ENCODE data around the gene TIMM44. TPM values are rescaled to one million over a fixed set of nuclear protein-coding genes. Genes with fewer than 3 reads are reported as not detected.
"Not testable (repeated sequence)": the region's sequence is repeated elsewhere in the genome, so short reads cannot be mapped to it uniquely, and the experiment has no call there.

The TIMM44 gene
- polyA plus RNA-seq, 1 of the 3 experiments (the other 2 are of a cell fraction), result 49.7 TPM

GRCh38 chr19:7918062-7918614, 25.3 kb downstream of the TIMM44 start:
- peak; percentile 13 for TF ChIP-seq CTCF (IDR thresholded peaks at IDR 0.05)

GRCh38 chr19:7917267-7918061, 26.0 kb downstream of the TIMM44 start:
- Histone ChIP-seq H3K79me2 (ENCODE audit: insufficient read depth) (peaks cover 15% of the 10 kb centered on the region; the same call in 1 of the 2 replicates), H3K4me3 (ENCODE audit: low read depth in 2 of 2, low read length in 1 of 2) (peak overlapping the region in 1 of 2 experiments; percentile 43; a peak in 2 of 4 replicates), H3K4me1 (ENCODE audit: control insufficient read depth in 1 of 2, insufficient read depth in 2 of 2, low read depth in 1 of 2, low read length in 1 of 2) (peaks cover 10 to 29% of the 10 kb centered on the region in 2 experiments; a peak in 2 of 4 replicates), H4K20me1 (ENCODE audit: insufficient read depth) (peaks cover 12% of the 10 kb centered on the region), H3K36me3 (replicated peaks in 1 of 2; ENCODE audit: control insufficient read depth in 1 of 2, insufficient read depth in 2 of 2, low read length in 1 of 2) (peaks cover 0 to 18% of the 10 kb centered on the region in 2 experiments), H2AFZ (ENCODE audit: low read depth) (no peak overlapping the region), H3K9me3 (no peaks in the 10 kb centered on the region), H3F3A (replicated peaks; ENCODE audit: insufficient read depth) (peaks cover 10% of the 10 kb centered on the region), H3K9me2 (no peaks in the 10 kb centered on the region), H3K27ac (ENCODE audit: low read depth in 2 of 2, low read length in 1 of 2) (no peak overlapping the region), H3K27me3 (ENCODE audit: insufficient read depth) (peaks cover 7% of the 10 kb centered on the region; the same call in 1 of the 2 replicates), H3K9ac (no peak overlapping the region), H3K4me2 (0 out of 2 replicates have a peak overlapping the region, but pooled peaks have one; percentile 57)
- peak; percentile 83 for DNase-seq
- CTCF ChIA-PET, result interaction anchor here (0.7 to 5.0 kb wide), 10 partner anchors 9 to 84 kb away, joined by 3 to 36 read pairs (median 8); partner anchors contain the start of genes CTXN1, MAP2K7 and TIMM44
- TF ChIP-seq CTCF (IDR thresholded peaks at IDR 0.05) (peak; percentile 52), RAD21 (IDR thresholded peaks at IDR 0.05; ENCODE audit: low read length) (peak; percentile 32)
- TF ChIP-seq, protein P1, sequence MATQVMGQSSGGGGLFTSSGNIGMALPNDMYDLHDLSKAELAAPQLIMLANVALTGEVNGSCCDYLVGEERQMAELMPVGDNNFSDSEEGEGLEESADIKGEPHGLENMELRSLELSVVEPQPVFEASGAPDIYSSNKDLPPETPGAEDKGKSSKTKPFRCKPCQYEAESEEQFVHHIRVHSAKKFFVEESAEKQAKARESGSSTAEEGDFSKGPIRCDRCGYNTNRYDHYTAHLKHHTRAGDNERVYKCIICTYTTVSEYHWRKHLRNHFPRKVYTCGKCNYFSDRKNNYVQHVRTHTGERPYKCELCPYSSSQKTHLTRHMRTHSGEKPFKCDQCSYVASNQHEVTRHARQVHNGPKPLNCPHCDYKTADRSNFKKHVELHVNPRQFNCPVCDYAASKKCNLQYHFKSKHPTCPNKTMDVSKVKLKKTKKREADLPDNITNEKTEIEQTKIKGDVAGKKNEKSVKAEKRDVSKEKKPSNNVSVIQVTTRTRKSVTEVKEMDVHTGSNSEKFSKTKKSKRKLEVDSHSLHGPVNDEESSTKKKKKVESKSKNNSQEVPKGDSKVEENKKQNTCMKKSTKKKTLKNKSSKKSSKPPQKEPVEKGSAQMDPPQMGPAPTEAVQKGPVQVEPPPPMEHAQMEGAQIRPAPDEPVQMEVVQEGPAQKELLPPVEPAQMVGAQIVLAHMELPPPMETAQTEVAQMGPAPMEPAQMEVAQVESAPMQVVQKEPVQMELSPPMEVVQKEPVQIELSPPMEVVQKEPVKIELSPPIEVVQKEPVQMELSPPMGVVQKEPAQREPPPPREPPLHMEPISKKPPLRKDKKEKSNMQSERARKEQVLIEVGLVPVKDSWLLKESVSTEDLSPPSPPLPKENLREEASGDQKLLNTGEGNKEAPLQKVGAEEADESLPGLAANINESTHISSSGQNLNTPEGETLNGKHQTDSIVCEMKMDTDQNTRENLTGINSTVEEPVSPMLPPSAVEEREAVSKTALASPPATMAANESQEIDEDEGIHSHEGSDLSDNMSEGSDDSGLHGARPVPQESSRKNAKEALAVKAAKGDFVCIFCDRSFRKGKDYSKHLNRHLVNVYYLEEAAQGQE (IDR thresholded peaks at IDR 0.05; ENCODE audit: low read depth, low read length), result no peak
- 19% methylated on average over 16 of the region's 71 CpGs for WGBS (ENCODE audit: low lambda C conversion rate)
- POLR2A ChIA-PET, result interaction anchor here (1.0 to 2.2 kb wide), 6 partner anchors 10 to 55 kb away, joined by 3 to 6 read pairs (median 4); partner anchors contain the start of genes MAP2K7 and TIMM44

More at GRCh38 chr19:7918062-7918614, 25.3 kb downstream of the TIMM44 start:
- 0 out of 2 replicates have a peak overlapping the region, but pooled peaks have one; percentile 57 for H3K4me2 ChIP-seq
- ChIA-PET POLR2A (interaction anchor here (1.0 to 1.1 kb wide), 2 partner anchors 14 to 26 kb away, joined by 3 read pairs; partner anchors contain the start of genes MAP2K7 and TIMM44), CTCF (interaction anchor here (0.7 to 5.0 kb wide), 9 partner anchors 9 to 83 kb away, joined by 3 to 36 read pairs (median 8); partner anchors contain the start of genes CTXN1, MAP2K7 and TIMM44)
- H3K36me3 ChIP-seq (replicated peaks in 1 of 2; ENCODE audit: control insufficient read depth in 1 of 2, insufficient read depth in 2 of 2, low read length in 1 of 2), result peaks cover 0 to 18% of the 10 kb centered on the region in 2 experiments
- peaks cover 18% of the 10 kb centered on the region for H4K20me1 ChIP-seq (ENCODE audit: insufficient read depth)
- H3K27ac ChIP-seq (ENCODE audit: low read depth in 2 of 2, low read length in 1 of 2); H3K4me3 ChIP-seq (ENCODE audit: low read depth in 2 of 2, low read length in 1 of 2); H3K9ac ChIP-seq; H3K9me3 ChIP-seq; H2AFZ ChIP-seq (ENCODE audit: low read depth); DNase-seq; H3K27me3 ChIP-seq (ENCODE audit: insufficient read depth); H3K9me2 ChIP-seq: not testable (repeated sequence)
- peaks cover 15% of the 10 kb centered on the region; the same call in 1 of the 2 replicates for H3K79me2 ChIP-seq (ENCODE audit: insufficient read depth)
- 89% methylated on average over 27 of the region's 29 CpGs for WGBS (ENCODE audit: low lambda C conversion rate)
- peaks cover 10 to 29% of the 10 kb centered on the region in 2 experiments; a peak in 2 of 4 replicates for H3K4me1 ChIP-seq (ENCODE audit: control insufficient read depth in 1 of 2, insufficient read depth in 2 of 2, low read depth in 1 of 2, low read length in 1 of 2)
- H3F3A ChIP-seq (replicated peaks; ENCODE audit: insufficient read depth), result peaks cover 10% of the 10 kb centered on the region

Data from SK-N-SH (cell line).